GM20000 (cell line): ENCODE results near the gene MNS1.
"Not testable (repeated sequence)": the region's sequence is repeated elsewhere in the genome, so short reads cannot be mapped to it uniquely, and the experiment has no call there.

ENCODE experiments used
- DNase-seq: peaks from one replicate; pipeline ENCODE4 v3.0.0; 2012; ENCODE audit warnings: low spot score
- TF ChIP-seq, protein P1 (sequence below): IDR thresholded peaks from 2 replicates; pipeline ENCODE4 v1.5.1; 2012; ENCODE audit warnings: mild to moderate bottlenecking, control low read depth; ENCODE audit errors: extremely low read depth, missing control alignments

MNS1 gene

GRCh38 chr15:56490461-56490860, 25.5 kb upstream of the MNS1 start:
- no peak for DNase-seq
- TF ChIP-seq, protein P1, sequence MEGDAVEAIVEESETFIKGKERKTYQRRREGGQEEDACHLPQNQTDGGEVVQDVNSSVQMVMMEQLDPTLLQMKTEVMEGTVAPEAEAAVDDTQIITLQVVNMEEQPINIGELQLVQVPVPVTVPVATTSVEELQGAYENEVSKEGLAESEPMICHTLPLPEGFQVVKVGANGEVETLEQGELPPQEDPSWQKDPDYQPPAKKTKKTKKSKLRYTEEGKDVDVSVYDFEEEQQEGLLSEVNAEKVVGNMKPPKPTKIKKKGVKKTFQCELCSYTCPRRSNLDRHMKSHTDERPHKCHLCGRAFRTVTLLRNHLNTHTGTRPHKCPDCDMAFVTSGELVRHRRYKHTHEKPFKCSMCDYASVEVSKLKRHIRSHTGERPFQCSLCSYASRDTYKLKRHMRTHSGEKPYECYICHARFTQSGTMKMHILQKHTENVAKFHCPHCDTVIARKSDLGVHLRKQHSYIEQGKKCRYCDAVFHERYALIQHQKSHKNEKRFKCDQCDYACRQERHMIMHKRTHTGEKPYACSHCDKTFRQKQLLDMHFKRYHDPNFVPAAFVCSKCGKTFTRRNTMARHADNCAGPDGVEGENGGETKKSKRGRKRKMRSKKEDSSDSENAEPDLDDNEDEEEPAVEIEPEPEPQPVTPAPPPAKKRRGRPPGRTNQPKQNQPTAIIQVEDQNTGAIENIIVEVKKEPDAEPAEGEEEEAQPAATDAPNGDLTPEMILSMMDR, result no peak

DNA sequence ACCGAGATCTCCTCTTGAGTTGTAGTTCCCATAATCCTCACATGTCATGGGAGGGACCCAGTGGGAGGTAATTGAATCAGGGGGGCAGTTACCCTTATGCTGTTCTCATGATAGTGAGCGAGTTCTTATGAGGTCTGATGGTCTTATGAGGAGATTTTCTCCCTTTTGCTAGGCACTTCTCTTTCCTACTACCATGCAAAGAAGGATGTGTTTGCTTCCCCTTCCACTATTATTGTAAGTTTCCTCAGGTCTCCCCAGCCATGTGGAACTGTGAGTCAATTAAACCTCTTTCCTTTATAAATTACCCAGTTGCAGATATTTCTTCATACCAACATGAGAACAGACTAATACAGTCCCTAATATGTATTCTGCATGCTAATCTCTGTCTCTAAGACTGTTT, 21.3 kb upstream of the MNS1 start:
- not testable (repeated sequence) for DNase-seq

- not testable (repeated sequence) for DNase-seq
These were observed 20.5 kb upstream of the MNS1 start for GRCh38 chr15:56485426-56485825.

GRCh38 chr15:56484287-56484686, 19.4 kb upstream of the MNS1 start:
- TF ChIP-seq, protein P1, result no peak
- DNase-seq, result no peak

DNA sequence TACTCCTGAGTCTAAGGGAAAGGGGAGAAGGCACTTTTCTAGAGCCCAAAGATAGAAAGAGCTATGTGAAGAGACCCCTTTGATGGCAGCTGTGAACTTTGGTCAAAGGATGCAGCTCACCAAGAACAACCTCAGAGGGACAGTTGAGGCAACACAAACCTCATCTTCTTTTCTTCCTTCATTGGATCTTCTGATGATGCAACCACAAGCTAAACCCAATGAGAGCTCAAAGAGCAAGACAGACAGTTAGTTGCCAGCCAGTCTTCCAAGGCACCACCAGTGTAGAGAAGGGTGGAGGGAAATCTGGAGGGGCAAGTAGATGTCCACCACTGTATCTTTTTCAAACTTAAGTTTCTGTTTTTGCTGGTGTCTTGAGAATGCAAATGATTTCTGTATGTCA, 10.4 kb upstream of the MNS1 start:
- no peak for DNase-seq
- TF ChIP-seq, protein P1, result no peak

DNA sequence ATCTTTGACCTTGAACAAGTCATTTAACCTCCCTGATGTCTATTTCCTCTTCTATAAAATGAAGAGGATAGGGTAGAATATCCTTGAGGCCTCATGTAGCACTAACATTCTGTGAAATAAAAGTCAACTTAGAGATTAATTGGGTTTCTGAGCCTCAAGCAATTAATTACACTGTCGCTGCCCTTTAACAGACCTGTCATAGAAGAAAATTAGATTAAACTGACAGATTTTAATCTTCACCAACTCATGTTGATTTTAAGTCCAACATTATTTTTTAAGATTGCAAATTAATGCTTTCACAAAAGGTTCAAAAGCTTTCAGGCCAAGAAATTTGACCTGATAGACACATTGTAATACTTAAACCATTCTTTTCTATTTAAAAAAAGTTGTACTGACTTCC, 8.1 kb upstream of the MNS1 start:
- TF ChIP-seq, protein P1, result no peak

DNA sequence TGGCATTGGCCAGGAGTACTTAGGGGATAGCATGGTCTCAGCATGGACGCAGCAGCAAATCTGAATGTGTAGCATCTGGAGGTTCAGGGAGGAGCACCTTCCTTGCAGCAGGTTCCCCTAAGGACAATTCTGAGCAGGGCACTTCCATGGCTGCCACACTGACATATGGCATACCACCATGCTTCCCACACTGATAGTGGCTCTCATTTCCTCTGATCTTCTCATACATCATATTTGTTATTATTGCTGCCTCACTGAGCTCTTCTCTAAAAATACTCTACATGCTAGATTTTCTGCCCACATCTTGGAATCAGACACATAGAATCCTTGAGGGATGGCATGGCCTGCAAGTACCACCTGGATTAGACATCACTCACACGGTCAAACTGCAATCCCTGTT, 7.3 kb upstream of the MNS1 start:
- TF ChIP-seq, protein P1, result no peak
- no peak for DNase-seq

More for the DNA sequence above, 8.1 kb upstream of the MNS1 start:
- DNase-seq, result no peak

DNA sequence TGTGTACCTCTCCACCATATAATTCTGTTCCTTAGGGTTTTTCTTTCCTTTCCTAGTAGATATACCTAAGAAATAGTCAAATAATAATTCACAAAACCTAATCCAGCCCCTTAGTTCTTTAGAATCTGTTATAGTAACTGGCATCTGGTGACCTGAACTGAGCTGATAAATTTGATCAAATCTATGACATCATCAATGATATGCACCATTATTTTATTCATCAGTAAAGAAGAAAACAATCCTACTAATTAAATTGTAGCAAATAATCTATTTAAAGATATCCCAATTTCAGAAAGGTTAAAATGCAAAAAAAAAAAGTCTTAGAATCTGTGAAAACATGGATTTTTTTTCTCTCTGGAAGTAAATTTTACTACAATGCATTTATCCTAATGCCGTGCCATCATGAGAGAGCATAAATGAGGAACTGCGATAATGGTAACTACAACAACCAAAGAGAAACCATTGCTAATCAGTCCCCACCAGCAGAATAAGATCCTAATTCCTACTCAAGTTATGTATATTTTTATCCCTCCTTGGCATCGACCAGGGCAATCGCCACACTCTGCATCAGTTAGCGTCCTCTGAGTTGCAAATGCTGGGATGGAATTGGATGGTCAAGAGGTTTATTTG, 6.6 kb upstream of the MNS1 start:
- no peak for DNase-seq
- TF ChIP-seq, protein P1, result no peak

- TF ChIP-seq, protein P1, result no peak
- no peak for DNase-seq
These were observed 4.5 kb upstream of the MNS1 start for GRCh38 chr15:56469483-56469882.
